ENCODE data around the gene OR5B2.
"Not testable (repeated sequence)": the region's sequence is repeated elsewhere in the genome, so short reads cannot be mapped to it uniquely, and the experiment has no call there.

Gene OR5B2

GRCh38 chr11:58428021-58428420 lies at the start of gene OR5B2:
OR5B2 (minus strand) TSS chr11:58428121; CDS start chr11:58423261, 4,860 bp downstream.
- H3K36me3 Mint-ChIP-seq (ENCODE audit: low read depth), result no peaks in the 10 kb centered on the region
- peaks cover 12% of the 10 kb centered on the region for H3K9me3 Mint-ChIP-seq
- intact Hi-C loops (cut with micrococcal nuclease), result no loop called here
- H3K4me3 Mint-ChIP-seq, result no peak within 1 kb of the TSS
- H3K27ac Mint-ChIP-seq, result no peak within 1 kb of the TSS
- H3K27me3 Mint-ChIP-seq, result peaks cover 4% of the 10 kb centered on the region
- H3K4me1 Mint-ChIP-seq (ENCODE audit: low read depth), result no peaks in the 10 kb centered on the region

GRCh38 chr11:58471892-58472291 lies 44.0 kb upstream of the OR5B2 start:
- Mint-ChIP-seq H3K4me1 (ENCODE audit: low read depth) (no peaks in the 10 kb centered on the region), H3K4me3 (no peak overlapping the region), H3K27ac (no peak overlapping the region), H3K9me3 (peaks cover 65% of the 10 kb centered on the region), H3K27me3 (no peaks in the 10 kb centered on the region), H3K36me3 (ENCODE audit: low read depth) (no peaks in the 10 kb centered on the region)
- intact Hi-C loops (cut with micrococcal nuclease), result no loop called here

- Mint-ChIP-seq H3K36me3 (ENCODE audit: low read depth) (no peaks in the 10 kb centered on the region), H3K27ac (no peak overlapping the region), H3K9me3 (peaks cover 17% of the 10 kb centered on the region), H3K27me3 (no peaks in the 10 kb centered on the region), H3K4me1 (ENCODE audit: low read depth) (no peaks in the 10 kb centered on the region), H3K4me3 (no peak overlapping the region)
- intact Hi-C loops (cut with micrococcal nuclease), result no loop called here
Observed at GRCh38 chr11:58466293-58466692, 38.4 kb upstream of the OR5B2 start.

GRCh38 chr11:58465690-58466089 lies 37.8 kb upstream of the OR5B2 start:
- Mint-ChIP-seq H3K36me3 (ENCODE audit: low read depth) (no peaks in the 10 kb centered on the region), H3K27me3 (no peaks in the 10 kb centered on the region), H3K4me1 (ENCODE audit: low read depth) (no peaks in the 10 kb centered on the region), H3K4me3 (no peak overlapping the region), H3K9me3 (peaks cover 11% of the 10 kb centered on the region), H3K27ac (no peak overlapping the region)
- intact Hi-C loops (cut with micrococcal nuclease), result no loop called here

GRCh38 chr11:58451585-58451984 lies 23.7 kb upstream of the OR5B2 start:
- Mint-ChIP-seq H3K27me3 (no peaks in the 10 kb centered on the region), H3K27ac (no peak overlapping the region), H3K4me3 (no peak overlapping the region), H3K36me3 (ENCODE audit: low read depth) (no peaks in the 10 kb centered on the region), H3K9me3 (peaks cover 12% of the 10 kb centered on the region), H3K4me1 (ENCODE audit: low read depth) (no peaks in the 10 kb centered on the region)
- intact Hi-C loops (cut with micrococcal nuclease), result no loop called here

GRCh38 chr11:58446294-58446693 lies 18.4 kb upstream of the OR5B2 start:
- H3K4me3 Mint-ChIP-seq, result no peak overlapping the region
- no peaks in the 10 kb centered on the region for H3K36me3 Mint-ChIP-seq (ENCODE audit: low read depth)
- intact Hi-C loops (cut with micrococcal nuclease), result no loop called here
- H3K27ac Mint-ChIP-seq, result no peak overlapping the region
- H3K9me3 Mint-ChIP-seq, result peaks cover 40% of the 10 kb centered on the region
- H3K4me1 Mint-ChIP-seq (ENCODE audit: low read depth), result no peaks in the 10 kb centered on the region
- H3K27me3 Mint-ChIP-seq, result no peaks in the 10 kb centered on the region

GRCh38 chr11:58444300-58444699 lies 16.4 kb upstream of the OR5B2 start:
- Mint-ChIP-seq H3K27me3 (no peaks in the 10 kb centered on the region), H3K4me1 (ENCODE audit: low read depth) (no peaks in the 10 kb centered on the region), H3K27ac (no peak overlapping the region), H3K9me3 (peaks cover 45% of the 10 kb centered on the region), H3K4me3 (no peak overlapping the region), H3K36me3 (ENCODE audit: low read depth) (no peaks in the 10 kb centered on the region)
- intact Hi-C loops (cut with micrococcal nuclease), result no loop called here

GRCh38 chr11:58442136-58442535 lies 14.2 kb upstream of the OR5B2 start, which contains the start of gene OR5B12:
OR5B12 (minus strand) TSS chr11:58442236; CDS start chr11:58440151, 2,085 bp downstream.
- Mint-ChIP-seq H3K27me3 (no peaks in the 10 kb centered on the region), H3K4me1 (ENCODE audit: low read depth) (no peaks in the 10 kb centered on the region), H3K9me3 (peaks cover 42% of the 10 kb centered on the region), H3K27ac (no peak within 1 kb of the TSS), H3K4me3 (no peak within 1 kb of the TSS), H3K36me3 (ENCODE audit: low read depth) (no peaks in the 10 kb centered on the region)
- intact Hi-C loops (cut with micrococcal nuclease), result no loop called here

GRCh38 chr11:58438486-58438885 lies 10.6 kb upstream of the OR5B2 start:
- Mint-ChIP-seq H3K4me1 (ENCODE audit: low read depth) (no peaks in the 10 kb centered on the region), H3K27me3 (no peaks in the 10 kb centered on the region), H3K36me3 (ENCODE audit: low read depth) (no peaks in the 10 kb centered on the region), H3K9me3 (peaks cover 9% of the 10 kb centered on the region), H3K27ac (no peak overlapping the region), H3K4me3 (no peak overlapping the region)
- intact Hi-C loops (cut with micrococcal nuclease), result no loop called here

GRCh38 chr11:58434217-58434616 lies 6.3 kb upstream of the OR5B2 start:
- Mint-ChIP-seq H3K4me1 (ENCODE audit: low read depth) (no peaks in the 10 kb centered on the region), H3K36me3 (ENCODE audit: low read depth) (no peaks in the 10 kb centered on the region), H3K9me3 (peaks cover 5% of the 10 kb centered on the region), H3K4me3 (no peak overlapping the region), H3K27ac (no peak overlapping the region), H3K27me3 (peaks cover 4% of the 10 kb centered on the region)
- intact Hi-C loops (cut with micrococcal nuclease), result no loop called here

GRCh38 chr11:58433638-58434203 lies 5.8 kb upstream of the OR5B2 start:
- intact Hi-C loops (cut with micrococcal nuclease), result no loop called here
- H3K4me3 Mint-ChIP-seq, result no peak overlapping the region
- H3K36me3 Mint-ChIP-seq (ENCODE audit: low read depth), result no peaks in the 10 kb centered on the region
- H3K27me3 Mint-ChIP-seq, result peaks cover 4% of the 10 kb centered on the region
- no peak overlapping the region for H3K27ac Mint-ChIP-seq
- no peaks in the 10 kb centered on the region for H3K4me1 Mint-ChIP-seq (ENCODE audit: low read depth)
- H3K9me3 Mint-ChIP-seq, result peaks cover 7% of the 10 kb centered on the region

- Mint-ChIP-seq H3K4me1 (ENCODE audit: low read depth) (no peaks in the 10 kb centered on the region), H3K27me3 (peaks cover 4% of the 10 kb centered on the region), H3K36me3 (ENCODE audit: low read depth) (no peaks in the 10 kb centered on the region), H3K9me3 (peaks cover 12% of the 10 kb centered on the region), H3K27ac (no peak overlapping the region), H3K4me3 (no peak overlapping the region)
- intact Hi-C loops (cut with micrococcal nuclease), result no loop called here
Observed at GRCh38 chr11:58429273-58429672, 1.4 kb upstream of the OR5B2 start.

GRCh38 chr11:58406774-58407173 lies 21.1 kb downstream of the OR5B2 start, which contains the start of gene OR5B3:
OR5B3 (minus strand) TSS chr11:58406874; CDS start chr11:58403409, 3,465 bp downstream.
- H3K9me3 Mint-ChIP-seq, result peaks cover 24% of the 10 kb centered on the region
- H3K27ac Mint-ChIP-seq, result no peak within 1 kb of the TSS
- no peak within 1 kb of the TSS for H3K4me3 Mint-ChIP-seq
- intact Hi-C loops (cut with micrococcal nuclease), result no loop called here
- peaks cover 2% of the 10 kb centered on the region for H3K27me3 Mint-ChIP-seq
- no peaks in the 10 kb centered on the region for H3K36me3 Mint-ChIP-seq (ENCODE audit: low read depth)
- no peaks in the 10 kb centered on the region for H3K4me1 Mint-ChIP-seq (ENCODE audit: low read depth)

GRCh38 chr11:58399622-58400021 lies 28.3 kb downstream of the OR5B2 start:
- H3K27me3 Mint-ChIP-seq; intact Hi-C loops (cut with micrococcal nuclease); H3K4me1 Mint-ChIP-seq (ENCODE audit: low read depth); H3K9me3 Mint-ChIP-seq; H3K27ac Mint-ChIP-seq; H3K36me3 Mint-ChIP-seq (ENCODE audit: low read depth); H3K4me3 Mint-ChIP-seq: not testable (repeated sequence)

GRCh38 chr11:58395581-58395980 lies 32.3 kb downstream of the OR5B2 start:
- H3K27ac Mint-ChIP-seq, result no peak overlapping the region

More at GRCh38 chr11:58395581-58395980, 32.3 kb downstream of the OR5B2 start:
- no peaks in the 10 kb centered on the region for H3K4me1 Mint-ChIP-seq (ENCODE audit: low read depth)
- intact Hi-C loops (cut with micrococcal nuclease), result no loop called here
- no peak overlapping the region for H3K4me3 Mint-ChIP-seq
- no peaks in the 10 kb centered on the region for H3K27me3 Mint-ChIP-seq
- peaks cover 12% of the 10 kb centered on the region for H3K9me3 Mint-ChIP-seq
- H3K36me3 Mint-ChIP-seq (ENCODE audit: low read depth), result no peaks in the 10 kb centered on the region

Measured in dendritic cell treated with granulocyte-macrophage colony-stimulating factor and Interleukin-4, amounts not matched to agents 40 ng/mL and 50 ng/mL, for 4 days (primary cell).